Bronchus fibroblast of lung (primary cell): ENCODE data around the gene TNIP3. TPM values are rescaled to one million over a fixed set of nuclear protein-coding genes. Genes with fewer than 3 reads are reported as not detected.

Source experiments
- total RNA-seq: library from RNA; depleted of rRNA; stranded (reverse); fragments of >200 nt; gene quantifications from 2 replicates; pipeline ENCODE4 v1.2.3, GENCODE V29; 2015

TNIP3 gene, protein sequence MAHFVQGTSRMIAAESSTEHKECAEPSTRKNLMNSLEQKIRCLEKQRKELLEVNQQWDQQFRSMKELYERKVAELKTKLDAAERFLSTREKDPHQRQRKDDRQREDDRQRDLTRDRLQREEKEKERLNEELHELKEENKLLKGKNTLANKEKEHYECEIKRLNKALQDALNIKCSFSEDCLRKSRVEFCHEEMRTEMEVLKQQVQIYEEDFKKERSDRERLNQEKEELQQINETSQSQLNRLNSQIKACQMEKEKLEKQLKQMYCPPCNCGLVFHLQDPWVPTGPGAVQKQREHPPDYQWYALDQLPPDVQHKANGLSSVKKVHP
- total RNA-seq: 0.30 and 0.50 TPM in 2 replicates

DNA sequence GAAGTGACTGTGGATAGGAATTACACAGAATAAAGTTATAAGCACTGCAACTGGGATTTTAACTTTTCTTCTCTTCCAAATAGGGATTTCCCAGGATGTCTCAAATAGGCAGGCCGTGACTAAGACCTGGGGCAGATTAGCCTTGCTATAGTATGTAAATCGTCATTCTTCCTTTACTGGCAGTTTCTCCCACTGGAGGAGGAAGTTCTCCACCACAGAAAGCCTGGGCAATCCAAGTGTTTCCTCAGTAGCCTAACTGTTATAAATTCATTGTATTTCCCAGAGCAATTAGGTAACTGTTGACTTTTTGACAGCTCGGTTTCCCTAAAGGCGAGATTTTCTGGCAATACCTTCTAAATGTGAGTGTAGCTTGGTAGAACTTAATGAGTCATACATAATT lies at the start of gene TNIP3:
TSS of gene TNIP3 (minus strand) at position 31 of the 400 bp plus-strand sequence. CDS start 196 bp downstream, outside the sequence.

Other genes starting within 250 kb of the TNIP3 start
- gene PRDM5, start 241.6 kb downstream of the TNIP3 start, total RNA-seq: 8.0 and 9.9 TPM in 2 replicates
- 0.34 and 0.59 TPM in 2 replicates for gene NDNF, start 91.8 kb downstream of the TNIP3 start, total RNA-seq
- gene QRFPR, start 216.7 kb upstream of the TNIP3 start, total RNA-seq: under 0.01 TPM in 2 replicates